Stimulated activated CD8-positive, alpha-beta memory T cell treated with anti-CD3 and anti-CD28 coated beads, Interleukin-7, amount 100 ng/mL, for 1 hour (primary cell): ENCODE results near the gene TASP1.

Experiments
- DNase-seq, 2 donors: peaks; one replicate each; pipeline ENCODE4 v3.0.0-alpha.2; 2020; ENCODE audit warnings: low read depth in 2 of 2

The TASP1 gene

GRCh38 chr20:13571662-13572061 lies 67.1 kb downstream of the TASP1 start:
- no peak for DNase-seq

- no peak for DNase-seq
Observed at GRCh38 chr20:13567663-13568062, 71.1 kb downstream of the TASP1 start.

DNA sequence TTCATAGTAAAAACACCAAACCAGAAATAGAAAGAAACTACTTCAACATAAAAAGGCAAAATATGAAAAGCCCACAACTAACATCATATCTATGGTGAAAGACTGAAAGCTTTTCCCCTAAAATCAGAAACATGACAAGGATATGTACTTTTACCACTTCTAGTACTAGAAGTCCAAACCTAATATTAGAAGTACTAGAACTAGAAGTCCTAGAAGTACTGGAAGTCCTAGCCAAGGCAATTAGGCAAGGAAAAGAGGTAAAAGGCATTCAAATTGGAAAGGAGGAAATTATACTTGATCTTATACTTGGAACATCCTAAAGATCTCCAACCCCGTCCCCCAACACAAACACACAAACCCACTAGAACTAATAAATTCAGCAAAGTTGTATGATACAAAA lies 74.9 kb downstream of the TASP1 start:
- no peak for DNase-seq

DNA sequence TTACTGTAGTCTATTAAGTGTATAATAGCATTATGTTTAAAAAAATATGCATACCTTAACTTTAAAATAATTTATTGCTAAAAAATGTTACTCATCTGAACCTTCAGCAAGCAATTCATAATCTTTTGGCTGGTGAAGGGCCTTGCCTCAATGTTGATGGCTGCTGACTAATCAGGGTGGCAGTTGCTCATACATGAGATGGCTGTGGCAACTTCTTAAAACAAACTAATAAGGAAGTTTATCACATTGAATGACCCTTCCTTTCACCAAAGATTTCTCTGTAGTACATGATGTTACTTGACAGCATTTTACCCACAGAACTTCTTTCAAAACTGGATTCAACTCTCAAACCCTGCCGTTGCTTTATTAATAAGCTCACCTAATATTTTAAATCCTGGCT lies 84.0 kb downstream of the TASP1 start:
- DNase-seq: no peak

DNA sequence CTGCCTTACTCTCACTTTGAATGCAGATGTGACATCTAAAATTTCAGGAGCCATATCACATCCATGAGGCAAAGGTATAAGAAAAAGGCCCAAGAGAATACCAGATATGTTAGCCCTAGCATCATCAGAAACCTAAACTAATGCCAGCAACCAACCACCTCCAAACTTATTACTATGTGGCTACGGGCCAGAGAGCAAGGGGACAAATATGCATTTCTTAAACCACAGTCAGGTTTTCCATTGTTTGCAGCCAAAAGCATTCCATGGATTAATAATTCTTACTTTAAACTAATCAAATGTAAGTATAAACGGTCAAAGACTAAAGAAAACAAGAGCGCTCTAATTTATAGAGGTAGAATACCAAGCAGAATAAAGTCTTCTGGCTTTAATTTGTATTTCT lies 84.7 kb downstream of the TASP1 start:
- no peak for DNase-seq

- no peak for DNase-seq
Observed at GRCh38 chr20:13552061-13552460, 86.7 kb downstream of the TASP1 start.

GRCh38 chr20:13549451-13549850 lies 89.3 kb downstream of the TASP1 start:
- DNase-seq: no peak

- DNase-seq: peak in 1 of 2 donors; percentile 41
Observed at GRCh38 chr20:13546497-13547131, 92.1 kb downstream of the TASP1 start.

- no peak for DNase-seq
Observed at GRCh38 chr20:13545790-13546189, 92.9 kb downstream of the TASP1 start.

DNA sequence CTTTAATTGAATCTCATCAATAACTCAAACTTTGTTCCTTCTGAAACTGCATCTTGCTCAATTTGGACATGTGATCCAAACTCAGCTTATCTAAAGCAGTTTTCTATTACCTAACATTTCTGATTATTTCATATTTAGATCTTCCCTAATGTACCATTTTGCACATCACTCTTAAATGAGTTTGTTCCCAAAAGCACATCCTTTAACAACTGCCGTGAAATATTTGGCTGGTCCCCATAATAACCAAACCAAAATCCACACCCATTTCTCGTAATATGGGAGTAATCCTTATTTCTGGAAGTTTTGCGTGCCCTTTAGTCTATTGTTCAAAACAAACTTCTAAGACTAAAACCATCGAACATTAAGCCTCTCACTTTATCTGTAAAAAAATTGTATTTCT lies 94.9 kb downstream of the TASP1 start:
- DNase-seq: no peak

DNA sequence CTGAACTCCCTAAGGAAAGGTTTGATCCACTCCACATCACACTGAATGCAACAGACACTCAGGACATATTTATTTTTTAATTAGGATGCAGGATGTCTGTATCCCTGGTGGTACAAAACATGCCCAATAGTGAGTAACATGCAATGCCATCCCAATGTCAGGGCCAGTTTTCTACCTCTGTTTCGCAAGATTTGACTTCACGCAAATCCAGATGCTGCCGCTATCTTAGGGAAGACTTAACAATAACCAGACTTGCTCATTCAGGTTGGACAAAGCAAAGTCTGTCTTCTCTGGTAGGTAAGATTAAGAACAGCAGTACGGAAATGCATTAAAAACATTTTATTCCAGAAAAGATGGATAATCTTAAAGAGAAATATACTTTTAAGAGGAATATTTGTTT lies 103.1 kb downstream of the TASP1 start:
- DNase-seq: no peak

DNA sequence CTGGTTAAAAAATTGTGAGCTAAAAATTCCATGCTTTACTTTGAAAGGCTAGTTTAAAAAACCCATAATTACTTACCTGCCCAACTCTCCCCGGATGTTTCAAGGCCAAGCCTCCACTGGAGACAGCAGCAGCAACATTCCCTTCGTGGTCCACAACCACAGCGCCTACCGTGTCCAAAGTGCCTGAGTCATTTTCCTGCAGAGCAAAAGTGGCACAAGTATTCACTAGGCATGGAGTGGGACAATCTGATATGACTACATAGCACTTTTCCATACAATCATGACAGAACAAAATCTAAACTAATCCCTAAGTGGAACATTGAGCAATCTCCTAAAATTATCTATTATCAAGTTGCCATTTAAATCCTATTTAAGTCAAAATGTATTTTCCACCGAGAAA lies 104.8 kb downstream of the TASP1 start:
- DNase-seq: no peak

DNA sequence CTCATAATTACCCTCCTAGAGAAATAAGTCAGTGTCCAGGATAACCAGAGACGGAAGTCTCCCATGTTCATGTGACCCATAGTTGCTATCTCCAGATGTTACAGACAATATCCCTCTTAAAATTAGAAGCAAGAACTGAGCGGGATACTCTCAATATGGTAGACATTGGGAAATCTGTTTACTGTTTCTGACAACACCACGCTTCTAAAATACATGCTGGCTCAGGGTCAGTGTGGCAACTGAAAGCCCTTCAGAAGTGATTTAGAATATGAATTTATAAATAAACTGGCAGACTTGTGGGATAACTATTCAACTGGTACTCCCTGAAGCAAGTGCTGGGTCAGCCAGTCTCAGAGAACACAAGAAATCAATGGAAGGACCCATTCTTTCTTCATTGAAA lies 108.6 kb downstream of the TASP1 start:
- DNase-seq: no peak

GRCh38 chr20:13526551-13526950 lies 112.2 kb downstream of the TASP1 start:
- DNase-seq: no peak

- DNase-seq: no peak
Observed at GRCh38 chr20:13525225-13525940, 113.3 kb downstream of the TASP1 start.

- no peak for DNase-seq
Observed at GRCh38 chr20:13524339-13524738, 114.4 kb downstream of the TASP1 start.

DNA sequence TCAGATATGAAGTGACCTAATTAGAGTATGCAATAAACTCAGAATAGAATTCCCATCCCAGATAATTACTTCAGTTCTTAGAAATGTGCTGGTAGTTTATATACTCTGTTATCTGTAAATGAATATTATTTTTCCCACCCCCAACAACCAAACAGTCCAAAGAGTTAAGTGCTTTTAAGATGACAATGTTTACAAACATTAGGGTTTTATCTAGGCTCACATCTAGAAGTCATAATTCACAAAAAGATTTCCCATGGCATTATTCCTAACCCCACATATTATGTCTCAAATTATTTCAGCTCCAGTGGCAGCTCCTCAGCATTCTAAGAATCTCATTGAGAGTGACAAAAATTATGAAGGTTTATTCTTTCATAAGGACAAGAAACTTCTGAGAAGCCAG lies 120.9 kb downstream of the TASP1 start:
- no peak for DNase-seq

GRCh38 chr20:13515796-13516558 lies 122.8 kb downstream of the TASP1 start:
- no peak for DNase-seq

DNA sequence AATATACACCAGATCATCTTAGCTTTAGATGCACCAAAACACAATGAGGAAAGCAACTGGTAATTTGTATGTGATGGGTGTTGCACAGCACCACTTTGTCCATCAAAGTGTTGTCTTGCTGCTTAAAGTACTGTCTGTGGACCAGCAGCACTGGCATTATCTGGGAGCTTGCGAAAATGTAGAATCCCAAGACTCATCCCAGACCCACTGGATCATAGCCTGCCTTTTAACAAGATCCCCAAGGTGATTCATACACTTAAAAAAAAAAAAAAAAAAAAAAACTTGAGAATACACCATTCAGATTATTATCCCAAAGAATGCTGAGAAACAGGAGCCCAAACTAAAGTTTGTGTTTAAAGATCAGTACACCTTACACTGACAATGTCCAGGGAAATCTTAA lies 123.4 kb downstream of the TASP1 start:
- no peak for DNase-seq

- DNase-seq: no peak
Observed at GRCh38 chr20:13510837-13511488, 127.8 kb downstream of the TASP1 start.

GRCh38 chr20:13507646-13508045 lies 131.1 kb downstream of the TASP1 start:
- DNase-seq: no peak

DNA sequence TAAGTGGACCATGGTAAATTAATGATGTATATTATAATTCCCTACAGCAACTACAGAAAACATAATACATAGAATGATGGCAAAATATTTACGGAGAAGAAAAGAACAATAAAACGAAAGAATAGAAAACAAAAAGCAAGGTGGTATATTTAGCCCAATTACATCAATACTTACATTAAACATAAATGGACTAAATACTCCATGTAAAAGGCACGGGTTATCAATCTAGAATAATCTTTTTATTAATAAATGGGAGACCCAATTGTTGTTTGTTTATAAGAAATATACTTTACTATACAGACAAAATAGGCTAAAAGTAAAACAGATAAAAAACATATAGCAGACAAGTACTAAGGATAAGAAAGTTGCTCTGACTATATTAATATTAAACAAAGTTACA lies 137.2 kb downstream of the TASP1 start:
- DNase-seq: no peak
